ENCODE results near the gene PIGQ.
"Not testable (repeated sequence)": the region's sequence is repeated elsewhere in the genome, so short reads cannot be mapped to it uniquely, and the experiment has no call there.

Gene PIGQ

GRCh38 chr16:583815-584591 lies 14.2 kb downstream of the PIGQ start:
- peak in 22 of 58 donors; percentile 17 to 70 (median 40) for DNase-seq

- DNase-seq: no peak
Measured at GRCh38 chr16:585351-585750, 15.6 kb downstream of the PIGQ start.

GRCh38 chr16:586047-586644 lies 16.4 kb downstream of the PIGQ start:
- peak in 3 of 58 donors; percentile 9 to 33 (median 15) for DNase-seq

GRCh38 chr16:586645-587590 lies 17.1 kb downstream of the PIGQ start:
- DNase-seq: peak in 9 of 58 donors; percentile 16 to 56 (median 22)

GRCh38 chr16:588639-588888 lies 18.8 kb downstream of the PIGQ start:
- peak in 2 of 58 donors; percentile 18 to 31 for DNase-seq

- peak; percentile 91 to 100 (median 98) for DNase-seq
Measured at GRCh38 chr16:588889-589657, 19.3 kb downstream of the PIGQ start.

- DNase-seq: peak; percentile 92 to 100 (median 98)
Measured at GRCh38 chr16:589658-590187, 20.0 kb downstream of the PIGQ start, which contains the start of gene RAB40C. TSS of gene RAB40C (plus strand) at chr16:590066. CDS start at chr16:590292, 226 bp downstream.

- peak in 2 of 58 donors; percentile 16 to 46 for DNase-seq
Measured at GRCh38 chr16:590188-590814, 20.5 kb downstream of the PIGQ start.

GRCh38 chr16:590815-591200 lies 21.0 kb downstream of the PIGQ start:
- DNase-seq: no peak

GRCh38 chr16:591231-591630 lies 21.5 kb downstream of the PIGQ start:
- DNase-seq: no peak

GRCh38 chr16:591892-592517 lies 22.2 kb downstream of the PIGQ start:
- DNase-seq: no peak

- peak in 45 of 58 donors; percentile 17 to 78 (median 56) for DNase-seq
Measured at GRCh38 chr16:592518-593306, 22.9 kb downstream of the PIGQ start.

- no peak for DNase-seq
Measured at GRCh38 chr16:593406-593805, 23.6 kb downstream of the PIGQ start.

GRCh38 chr16:593807-594206 lies 24.0 kb downstream of the PIGQ start:
- peak in 2 of 58 donors; percentile 15 to 42 for DNase-seq

GRCh38 chr16:595094-595528 lies 25.3 kb downstream of the PIGQ start:
- peak in 1 of 58 donors; percentile 38 for DNase-seq

GRCh38 chr16:595942-596735 lies 26.4 kb downstream of the PIGQ start:
- peak in 38 of 58 donors; percentile 13 to 93 (median 54) for DNase-seq

GRCh38 chr16:596736-597060 lies 26.9 kb downstream of the PIGQ start:
- no peak for DNase-seq

GRCh38 chr16:597655-598054 lies 27.9 kb downstream of the PIGQ start:
- not testable (repeated sequence) for DNase-seq
